HG03045 (cell line): ENCODE data around the gene BORCS6.

Experiments used
- ATAC-seq: cut with Tn5 transposase; IDR thresholded peaks from one replicate; pipeline ENCODE4 v1.9.1; 2021; ENCODE audit warnings: mild to moderate bottlenecking, moderate library complexity; ENCODE audit not compliant: unreplicated experiment

BORCS6 gene

DNA sequence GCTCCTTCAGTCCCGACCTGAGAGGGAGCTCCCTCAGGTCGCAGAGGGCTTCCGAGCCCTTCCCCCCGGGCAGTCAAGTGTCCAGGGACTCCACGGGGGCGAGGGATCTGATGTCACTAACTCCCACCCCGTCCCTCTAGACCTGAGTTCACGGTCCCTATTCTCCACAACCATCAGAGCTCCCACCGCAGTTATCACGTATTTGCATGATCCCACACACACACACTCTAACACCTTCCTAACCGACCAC, 34.1 kb downstream of the BORCS6 start:
- no peak for ATAC-seq

DNA sequence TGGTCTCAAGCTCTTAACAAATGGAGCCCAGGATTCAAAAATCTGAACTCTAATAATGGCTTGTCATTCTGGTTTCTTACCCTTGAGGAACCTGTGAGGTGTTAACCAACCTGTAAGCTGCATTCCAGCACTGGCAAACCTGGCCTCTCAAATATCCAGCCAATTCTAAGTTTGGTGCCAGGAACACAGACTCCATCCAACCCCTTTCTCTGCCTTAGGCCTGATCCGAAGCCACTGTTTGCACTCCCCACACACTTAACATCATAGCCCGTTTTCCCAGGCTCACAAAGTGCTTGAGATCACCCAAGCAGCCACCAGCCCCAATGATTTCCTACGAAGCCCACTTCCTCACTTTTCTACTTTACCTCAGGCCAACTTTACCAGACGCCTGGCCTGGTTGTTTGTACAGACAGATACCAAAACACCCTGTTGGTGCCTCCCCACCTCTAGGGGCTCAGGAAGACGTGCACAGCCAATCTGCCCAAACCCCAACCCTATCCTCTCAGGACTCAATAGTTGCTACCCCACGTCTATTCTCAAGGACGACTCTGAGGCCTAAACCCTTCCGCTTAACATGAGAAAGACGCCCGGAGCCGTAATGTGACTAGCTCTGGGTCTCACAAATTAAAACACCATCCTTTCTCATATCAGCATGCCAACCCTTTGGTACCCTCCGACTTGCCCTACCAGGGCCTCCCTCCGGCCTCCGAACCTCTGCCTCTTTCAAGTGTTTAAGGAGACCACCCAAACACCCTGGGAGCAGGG, 34.6 kb downstream of the BORCS6 start:
- ATAC-seq = no peak

DNA sequence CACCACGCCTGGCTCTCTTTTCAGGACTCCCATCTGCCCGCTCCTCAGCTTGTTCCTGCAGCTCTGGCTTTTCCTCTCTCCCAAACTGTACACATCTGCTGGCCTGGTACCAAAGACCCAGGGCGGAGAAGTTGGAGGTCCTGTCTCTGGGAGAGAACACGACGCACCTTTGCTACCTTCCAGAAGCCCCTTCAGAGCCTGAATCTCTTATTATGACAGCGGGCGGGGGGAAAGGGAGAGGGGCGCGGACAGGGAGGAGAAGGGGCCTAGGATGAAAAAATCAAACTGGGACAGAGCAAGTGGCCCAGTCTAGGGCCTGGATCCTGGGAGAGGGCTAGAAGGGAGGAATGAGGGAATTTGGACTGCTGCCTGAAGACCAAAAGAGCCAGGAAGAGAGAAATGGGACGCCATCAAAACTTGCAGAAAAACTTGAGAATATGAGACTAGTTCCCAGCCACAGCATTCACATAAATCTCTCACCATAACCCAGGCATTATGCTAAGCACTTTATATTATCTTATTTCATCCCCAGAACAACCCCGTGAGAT, 35.3 kb downstream of the BORCS6 start:
- ATAC-seq = no peak

DNA sequence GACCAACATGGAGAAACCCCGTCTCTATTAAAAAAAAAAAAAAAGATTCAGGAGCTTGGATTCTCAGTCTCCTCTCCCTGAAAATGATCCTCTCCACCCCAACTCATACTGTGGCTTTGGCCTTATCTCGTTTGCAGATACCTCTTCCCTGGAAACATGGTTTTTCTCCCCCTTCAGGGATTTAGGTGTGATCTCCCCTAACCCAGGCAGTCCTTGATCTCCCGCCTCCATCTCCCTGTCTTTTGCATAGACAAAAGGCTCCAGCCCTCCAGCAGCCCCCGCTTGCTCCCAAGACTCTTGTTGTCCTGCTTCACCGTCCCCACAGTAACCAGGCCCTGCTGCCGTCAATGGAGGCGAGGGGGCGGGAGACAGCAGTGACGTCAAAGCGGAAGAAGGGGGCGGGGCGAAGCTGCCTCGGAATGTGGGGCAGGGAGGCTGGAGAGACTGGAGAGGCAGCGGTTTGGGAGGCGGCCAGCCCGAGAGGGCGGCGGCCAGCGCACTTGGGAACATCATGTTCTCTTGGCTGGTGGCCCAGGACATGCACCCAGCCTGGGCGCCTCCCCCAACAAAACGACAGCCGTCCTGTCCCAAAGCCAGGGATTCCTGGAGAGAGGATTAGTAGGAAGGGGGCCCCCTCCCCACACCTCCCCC, 35.9 kb downstream of the BORCS6 start:
- ATAC-seq = no peak

DNA sequence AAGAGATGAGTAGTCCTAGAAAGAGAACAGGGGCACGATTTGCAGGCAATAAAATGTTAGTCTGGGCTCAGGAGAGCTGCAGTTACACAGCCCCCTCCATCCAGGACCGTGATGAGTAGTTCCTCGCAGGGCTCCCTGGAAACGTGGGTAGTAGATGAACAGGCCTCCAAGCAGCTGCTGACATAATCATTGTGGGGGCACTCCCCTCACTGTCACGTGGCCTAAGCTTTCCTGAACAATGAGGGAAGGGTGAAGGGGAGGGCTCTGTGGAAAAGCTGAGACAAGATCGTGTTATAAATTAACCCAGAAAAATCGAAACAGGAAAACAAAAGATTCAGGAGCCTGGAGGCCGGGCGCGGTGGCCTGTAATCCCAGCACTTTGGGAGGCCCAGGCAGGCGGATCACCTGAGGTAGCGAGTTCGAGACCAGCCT, 36.4 kb downstream of the BORCS6 start:
- no peak for ATAC-seq

DNA sequence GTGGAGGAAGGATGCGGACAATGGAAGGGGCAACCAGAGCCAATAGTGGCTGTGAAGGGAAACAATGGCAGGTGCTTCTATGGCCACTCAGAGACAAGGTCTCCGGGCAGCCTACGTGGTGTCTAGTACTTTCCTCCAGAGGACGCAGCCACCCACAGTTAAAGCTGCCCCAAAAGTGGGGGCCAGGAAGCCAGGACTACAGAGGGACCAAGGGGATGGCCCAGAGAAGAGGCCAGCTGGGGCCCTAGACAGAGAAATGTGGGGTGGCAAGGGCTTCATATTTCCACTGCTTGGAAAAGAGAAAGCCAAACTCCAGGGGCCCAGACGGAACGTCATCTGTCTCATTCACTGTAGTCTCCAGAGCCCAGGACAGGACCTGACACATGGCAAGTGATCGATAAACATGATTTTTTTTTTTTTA, 36.9 kb downstream of the BORCS6 start:
- no peak for ATAC-seq

DNA sequence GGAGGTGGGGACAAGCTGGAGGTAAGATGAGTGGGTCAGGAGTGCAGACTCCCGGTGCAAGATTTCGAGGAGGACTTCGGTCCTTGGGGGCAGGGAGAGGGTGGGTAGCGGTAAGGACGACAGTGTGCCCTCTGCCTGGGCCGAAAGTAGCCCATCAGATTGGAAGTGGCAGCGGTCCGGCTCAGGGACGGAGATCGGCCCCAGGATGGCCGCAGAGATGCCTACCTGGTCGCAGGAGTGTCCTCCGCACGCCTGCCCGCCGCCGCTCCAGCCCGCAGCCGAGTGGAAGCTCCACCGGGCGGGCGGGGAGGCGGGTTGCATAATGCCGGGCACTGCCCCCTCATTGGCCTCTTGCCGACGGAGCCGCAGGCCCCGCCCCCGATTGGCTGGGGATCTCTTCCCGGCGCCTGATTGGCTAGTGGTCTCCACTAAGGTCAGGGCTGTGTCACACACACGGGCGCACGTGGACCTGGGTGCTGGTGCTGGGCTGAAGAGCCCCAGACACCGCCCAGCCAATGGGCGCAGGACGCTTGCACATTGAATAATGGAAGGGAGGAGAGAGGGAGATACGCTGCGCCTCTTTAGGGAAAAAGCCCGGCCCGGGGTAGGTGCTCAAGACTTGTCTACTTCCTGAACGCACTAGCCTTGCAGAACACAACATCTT, 37.7 kb downstream of the BORCS6 start, which contains the start of gene PER1:
Gene PER1, minus strand, starts transcription at position 293 of the 664 bp plus-strand sequence. CDS start 1,698 bp downstream, outside the sequence.
- no peak for ATAC-seq

DNA sequence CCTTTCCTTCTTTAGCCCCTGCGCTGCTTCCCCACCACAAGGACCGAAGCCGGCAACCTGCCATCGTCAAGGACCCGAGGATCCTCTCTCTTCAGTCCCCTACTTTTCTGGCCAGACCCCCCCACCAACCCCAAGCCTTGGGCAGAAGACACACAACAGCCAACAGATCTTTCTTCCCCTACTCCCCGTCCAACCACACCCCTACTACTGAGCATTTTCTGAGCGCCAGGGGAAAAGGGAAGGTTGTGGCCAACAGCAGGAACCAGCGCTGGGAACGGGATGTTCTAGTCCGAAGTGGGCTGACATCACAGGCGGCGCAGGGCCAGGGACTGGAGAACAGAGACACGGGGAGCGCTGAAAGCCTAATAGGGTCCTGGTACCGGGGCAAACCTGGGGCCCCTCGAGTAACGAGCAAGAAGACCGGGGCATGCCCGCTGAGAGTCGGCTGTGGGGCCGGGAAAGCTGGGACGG, 38.3 kb downstream of the BORCS6 start:
- no peak for ATAC-seq

DNA sequence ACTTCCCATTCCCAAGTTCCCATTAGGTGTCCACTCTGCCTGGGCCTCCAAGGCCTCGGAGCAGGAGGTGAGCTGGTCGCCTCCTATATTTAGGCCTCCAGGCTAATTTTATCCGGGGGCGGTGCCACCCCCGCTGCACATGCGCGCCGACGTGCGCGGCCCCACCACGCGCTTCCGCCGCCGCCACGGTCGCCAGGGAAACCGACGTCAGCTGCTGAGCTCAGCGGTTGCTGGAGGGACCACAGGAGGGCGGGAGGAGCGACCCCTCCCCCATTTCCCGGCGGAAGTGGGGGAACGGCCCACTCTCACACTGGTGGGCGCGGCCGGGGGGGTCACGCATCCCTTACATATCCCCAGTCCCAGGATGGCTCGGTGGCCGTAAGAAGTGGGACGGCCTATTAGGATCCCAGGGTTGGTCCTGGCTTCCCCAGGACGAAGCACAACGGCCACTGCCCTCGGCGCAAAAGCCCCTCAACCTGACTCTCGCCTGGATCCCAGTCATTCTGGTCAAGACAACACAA, 38.8 kb downstream of the BORCS6 start:
- ATAC-seq = peak; percentile 51

DNA sequence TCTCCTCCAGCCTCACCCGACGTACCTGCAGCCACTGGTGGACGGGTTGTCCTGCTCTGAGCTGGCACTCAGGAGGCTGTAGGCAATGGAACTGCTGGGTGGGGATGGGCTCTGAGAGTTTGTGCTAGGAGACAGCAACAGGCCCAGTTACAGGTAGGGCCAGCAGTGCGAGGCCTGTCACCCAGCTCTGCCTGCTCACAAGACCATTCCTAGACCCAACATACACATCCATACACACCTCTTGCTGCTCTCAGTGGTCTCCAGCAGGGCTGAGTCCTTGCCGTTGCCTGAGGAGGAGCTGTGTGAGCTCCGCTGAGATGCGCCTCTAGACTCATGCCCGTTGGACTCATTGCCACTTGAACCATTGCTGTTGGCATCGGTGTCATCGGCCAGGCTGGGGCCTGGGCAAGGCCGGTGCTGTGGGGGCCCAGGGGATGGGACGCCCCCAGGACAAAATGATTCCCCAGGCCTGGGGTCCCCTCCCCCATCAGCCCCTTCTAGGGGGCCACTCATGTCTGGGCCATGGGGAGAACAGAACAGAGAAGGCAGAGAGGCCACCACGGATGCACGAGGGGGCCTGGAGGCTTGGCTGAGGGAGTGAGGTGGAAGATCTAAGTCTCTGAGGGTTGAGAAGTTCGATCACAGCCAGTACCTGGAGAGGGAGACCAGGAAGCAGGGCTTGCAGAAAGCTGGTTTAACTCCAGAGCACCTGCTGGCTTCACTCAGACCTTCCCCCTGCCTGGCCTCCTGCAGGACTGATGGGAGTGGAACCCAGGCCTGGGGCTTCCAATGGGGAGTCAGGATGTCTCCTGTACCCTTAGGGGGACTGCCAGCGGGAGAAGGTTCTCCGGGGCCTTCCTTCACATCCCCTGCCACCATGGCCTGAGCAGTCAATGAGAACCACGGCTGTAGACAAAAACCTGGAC, 39.5 kb downstream of the BORCS6 start:
- no peak for ATAC-seq

DNA sequence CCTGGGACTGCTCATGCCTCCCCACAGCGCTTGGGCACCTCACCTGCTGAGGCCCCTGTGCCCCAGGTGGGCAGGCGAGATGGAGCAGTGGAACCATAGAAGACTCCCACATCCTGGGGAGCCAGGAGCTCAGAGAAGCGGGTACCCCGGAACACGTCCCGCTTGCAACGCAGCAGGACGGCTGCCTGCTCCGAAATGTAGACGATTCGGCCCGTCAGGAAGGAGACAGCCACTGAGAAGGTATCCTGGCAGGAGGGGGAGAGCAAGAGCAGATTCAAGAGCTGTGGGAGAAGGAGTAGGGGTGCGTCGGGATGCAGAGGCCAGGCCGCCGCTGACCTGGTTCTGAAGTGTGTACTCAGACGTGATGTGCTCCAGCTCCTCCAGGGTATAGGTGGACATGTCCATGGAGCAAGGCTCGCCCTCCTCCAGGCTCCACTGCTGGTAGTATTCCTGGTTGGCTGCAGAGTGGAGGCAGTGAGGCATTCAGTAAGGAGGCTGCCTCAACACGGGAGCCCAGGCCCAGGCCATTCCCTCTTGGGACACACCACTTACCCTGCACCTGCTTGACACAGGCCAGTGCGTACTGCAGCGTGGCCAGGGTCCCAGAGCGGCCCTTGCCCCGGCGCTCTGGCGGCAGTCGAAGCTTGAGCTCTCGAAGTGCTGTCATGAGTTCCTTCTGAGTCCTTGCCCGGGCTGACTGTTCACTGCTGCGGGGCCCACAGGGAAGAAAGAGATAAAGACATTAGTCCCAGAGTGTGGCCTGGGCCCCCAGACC, 40.4 kb downstream of the BORCS6 start:
- no peak for ATAC-seq

DNA sequence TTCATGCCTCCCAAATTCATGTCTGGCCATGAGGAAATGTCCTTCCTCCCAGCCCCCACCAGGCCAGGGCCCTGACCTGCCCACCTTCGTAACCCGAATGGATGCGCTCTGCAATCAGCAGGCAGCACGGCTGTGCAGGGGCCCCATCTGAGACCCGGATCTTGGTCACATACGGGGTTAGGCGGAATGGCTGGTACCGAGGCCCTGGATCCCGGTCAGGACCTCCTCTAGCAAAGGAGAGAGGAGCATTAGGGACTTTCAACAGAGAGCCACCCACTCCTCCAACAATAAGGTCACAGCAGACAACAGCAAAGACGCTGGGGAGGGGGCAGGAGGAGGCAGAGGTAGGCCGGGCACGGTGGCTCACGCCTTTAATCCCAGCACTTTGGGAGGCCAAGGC, 41.4 kb downstream of the BORCS6 start:
- no peak for ATAC-seq

DNA sequence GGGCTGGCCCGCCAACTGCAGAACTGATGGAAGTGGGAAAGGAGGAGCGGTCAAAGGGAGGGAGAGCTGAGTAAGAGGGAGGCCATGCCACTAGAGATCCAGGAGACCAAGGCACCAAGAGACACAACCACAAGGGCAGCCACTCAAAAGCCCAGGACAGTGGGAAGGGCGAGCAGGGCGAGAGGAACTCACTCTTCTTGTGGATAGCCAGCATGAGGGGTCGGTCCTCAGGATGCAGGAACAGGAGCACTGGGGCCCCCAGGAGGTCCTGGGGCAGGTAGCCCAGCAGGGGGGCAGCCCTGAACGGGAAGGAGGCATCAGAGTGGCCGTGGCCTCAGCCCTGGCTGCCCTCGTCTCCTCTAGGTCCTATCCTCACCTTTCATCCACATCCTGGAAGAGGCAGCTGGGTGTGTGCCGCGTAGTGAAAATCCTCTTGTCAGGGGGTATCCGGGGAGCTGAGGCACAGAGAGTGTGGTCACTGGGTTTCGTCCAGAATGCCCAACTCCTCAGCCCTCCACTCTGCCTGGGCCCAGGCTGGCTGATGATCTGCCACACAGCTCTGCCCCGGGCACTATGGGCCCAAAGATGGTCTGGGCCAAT, 42.1 kb downstream of the BORCS6 start:
- ATAC-seq = no peak

DNA sequence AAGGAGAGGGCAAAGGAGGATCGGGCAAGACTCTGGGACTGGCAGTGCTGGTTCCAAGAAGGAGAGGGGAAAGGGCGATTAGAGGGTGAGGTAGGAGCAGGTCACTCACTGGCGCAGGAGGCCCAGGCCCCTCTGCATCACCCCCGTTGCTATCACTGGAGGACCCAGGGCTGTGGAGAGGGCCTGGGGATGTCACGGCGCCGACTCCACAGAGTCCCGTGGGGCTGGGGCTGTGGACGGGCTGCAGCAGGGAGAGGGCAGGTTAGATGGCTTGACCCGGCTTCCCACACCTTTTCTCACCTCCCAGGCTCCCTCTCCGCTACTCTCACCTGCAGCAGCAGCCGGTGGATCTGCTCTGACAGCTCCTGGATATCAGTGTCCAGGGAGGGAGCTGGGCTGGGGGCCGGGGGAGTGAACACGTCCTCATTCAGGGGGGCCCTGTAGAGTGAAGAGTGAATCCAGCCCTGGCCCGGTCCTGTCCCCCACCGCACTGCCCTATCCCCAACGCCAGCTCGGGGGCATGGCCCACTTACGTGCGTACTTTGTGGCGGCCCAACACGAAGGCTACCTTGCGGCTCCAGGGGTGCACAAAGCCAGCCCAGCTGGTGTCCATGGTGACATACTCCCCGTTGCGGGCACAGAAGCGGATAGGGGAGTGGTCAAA, 42.7 kb downstream of the BORCS6 start:
- ATAC-seq = no peak

DNA sequence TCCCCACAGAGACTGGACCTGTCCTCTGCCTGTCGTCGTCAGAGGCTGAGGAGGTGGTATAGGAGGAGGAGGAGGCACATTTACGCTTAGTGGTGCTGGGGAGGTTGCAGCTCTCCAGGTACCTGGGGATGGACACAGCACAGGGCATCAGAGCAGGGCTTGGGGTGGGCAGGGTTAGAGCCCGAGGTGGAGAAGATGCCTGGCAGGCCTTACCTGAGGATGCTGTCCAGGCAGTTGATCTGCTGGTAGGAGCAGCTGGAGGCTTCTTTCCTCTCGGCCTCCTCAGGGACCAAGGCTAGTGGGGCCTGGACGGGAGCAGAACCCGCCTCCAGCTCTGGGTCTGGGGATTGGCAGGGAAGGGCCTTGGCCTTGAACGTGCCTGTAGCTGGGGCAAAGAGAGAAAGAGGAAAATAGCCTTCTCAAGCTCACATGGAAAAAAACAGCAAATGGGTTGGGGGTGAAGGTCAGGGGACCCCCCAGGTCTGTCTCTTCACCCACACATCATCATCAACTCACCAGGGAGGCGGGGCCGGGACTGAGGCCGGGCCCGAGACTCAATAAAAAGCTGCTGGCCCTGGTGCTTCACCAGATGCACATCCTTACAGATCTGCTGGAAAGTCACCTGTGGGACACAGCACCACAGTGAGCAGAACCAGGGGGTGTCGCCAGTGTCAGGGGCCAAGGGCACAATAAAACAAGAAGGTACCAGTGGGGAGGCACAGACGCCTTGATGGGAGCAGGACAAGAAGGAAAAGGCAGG, 43.4 kb downstream of the BORCS6 start:
- no peak for ATAC-seq

DNA sequence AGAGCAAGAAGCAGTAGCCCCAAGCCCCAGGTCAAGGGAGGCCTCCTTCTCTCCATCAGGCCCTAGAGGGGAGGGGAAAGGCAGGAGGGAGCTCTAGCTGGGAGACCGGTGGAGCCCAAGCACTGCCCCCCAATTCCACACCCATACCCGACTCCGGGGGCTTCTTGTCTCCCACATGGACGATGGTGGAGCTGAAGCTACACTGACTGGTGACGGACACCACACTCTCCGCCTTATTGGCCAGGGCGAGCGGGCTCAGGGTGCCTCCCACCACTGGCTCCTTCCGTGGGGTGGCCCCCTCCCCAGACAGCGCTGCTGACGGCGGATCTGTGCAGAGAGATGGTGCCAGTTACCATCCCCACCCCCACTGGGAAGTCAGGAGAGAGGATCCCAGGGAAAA, 44.2 kb downstream of the BORCS6 start:
- ATAC-seq = no peak

DNA sequence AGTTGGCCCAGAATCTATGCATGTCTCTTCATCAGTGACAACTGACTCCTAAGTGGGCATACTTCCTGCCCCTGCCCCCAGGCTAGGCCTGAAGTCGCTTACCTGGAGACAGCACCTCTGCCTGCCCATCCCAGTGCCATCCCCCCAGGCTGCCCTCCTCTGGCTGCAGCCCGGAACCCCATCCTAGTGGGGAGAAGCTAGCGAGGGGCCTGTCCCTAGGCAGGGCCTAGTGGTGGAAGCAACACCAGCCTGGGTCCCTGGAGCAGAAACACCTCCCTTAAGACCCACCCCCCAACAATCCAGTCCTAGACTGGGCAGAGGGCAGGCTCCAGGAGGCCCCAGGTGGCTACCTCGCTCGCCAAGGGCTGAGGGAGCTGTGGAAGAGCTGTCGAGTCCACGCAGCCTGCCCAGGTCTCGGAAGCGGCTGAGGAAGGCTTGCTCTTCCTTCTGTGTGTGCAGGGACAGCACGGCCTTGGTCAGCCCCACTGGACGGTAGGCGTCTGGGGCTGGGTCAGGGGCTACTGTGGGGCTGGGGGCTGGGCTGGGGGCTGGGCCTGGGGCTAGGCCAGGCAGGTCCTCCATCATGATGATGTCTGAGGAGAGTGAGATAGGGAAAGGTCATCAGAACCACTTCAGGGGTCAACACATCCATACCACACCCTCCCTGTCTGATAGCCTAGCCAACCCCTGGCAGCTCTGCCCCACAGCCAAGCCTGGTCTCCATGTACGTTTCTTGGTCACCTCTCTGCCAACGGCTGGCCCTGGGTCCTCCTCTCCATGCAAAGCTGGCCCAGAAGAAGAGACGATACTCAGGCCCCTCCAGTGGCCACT, 45.4 kb downstream of the BORCS6 start:
- no peak for ATAC-seq
